Body of pancreas (tissue), 4 donors: ENCODE measurements around the gene MLLT10.

ENCODE experiments used
- POLR2A ChIP-seq, 3 donors: fragments of 450-650 bp; IDR thresholded peaks; one replicate each; pipeline ENCODE4 v1.6.1; 2016; ENCODE audit warnings: antibody characterized with exemption in 3 of 3, mild to moderate bottlenecking in 2 of 3
- TF ChIP-seq, protein P1 (sequence below), 7 experiments: fragments of 450-650 bp in 4 of 7; fragments of 200-600 bp in 3 of 7; sonication (generic) in 3 of 7; IDR thresholded peaks; one replicate each; pipeline ENCODE4 v1.5.1; 2016 to 2019; ENCODE audit warnings: antibody characterized with exemption in 7 of 7

DNA sequence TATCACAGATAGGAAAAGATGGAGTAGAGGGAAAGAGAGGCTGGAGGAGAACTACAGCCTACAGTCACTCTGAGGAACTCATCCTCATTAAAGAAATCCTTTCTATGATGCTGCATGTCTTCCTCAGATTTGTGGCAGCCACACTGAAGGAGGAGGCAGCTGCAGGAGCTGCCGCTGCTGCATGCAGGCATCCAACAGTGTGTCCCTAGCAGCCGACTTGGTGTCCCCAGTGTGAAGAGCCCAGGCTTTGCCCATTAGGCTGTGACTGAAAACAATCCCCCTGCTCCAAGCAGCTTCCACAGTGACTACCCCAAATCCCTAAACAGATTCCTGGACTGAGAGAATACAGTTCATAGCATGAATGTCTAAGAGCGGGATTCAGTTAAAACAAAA, 31.7 kb upstream of the MLLT10 start:
- TF ChIP-seq POLR2A (IDR thresholded peaks at IDR 0.05): no peak
- TF ChIP-seq, protein P1, sequence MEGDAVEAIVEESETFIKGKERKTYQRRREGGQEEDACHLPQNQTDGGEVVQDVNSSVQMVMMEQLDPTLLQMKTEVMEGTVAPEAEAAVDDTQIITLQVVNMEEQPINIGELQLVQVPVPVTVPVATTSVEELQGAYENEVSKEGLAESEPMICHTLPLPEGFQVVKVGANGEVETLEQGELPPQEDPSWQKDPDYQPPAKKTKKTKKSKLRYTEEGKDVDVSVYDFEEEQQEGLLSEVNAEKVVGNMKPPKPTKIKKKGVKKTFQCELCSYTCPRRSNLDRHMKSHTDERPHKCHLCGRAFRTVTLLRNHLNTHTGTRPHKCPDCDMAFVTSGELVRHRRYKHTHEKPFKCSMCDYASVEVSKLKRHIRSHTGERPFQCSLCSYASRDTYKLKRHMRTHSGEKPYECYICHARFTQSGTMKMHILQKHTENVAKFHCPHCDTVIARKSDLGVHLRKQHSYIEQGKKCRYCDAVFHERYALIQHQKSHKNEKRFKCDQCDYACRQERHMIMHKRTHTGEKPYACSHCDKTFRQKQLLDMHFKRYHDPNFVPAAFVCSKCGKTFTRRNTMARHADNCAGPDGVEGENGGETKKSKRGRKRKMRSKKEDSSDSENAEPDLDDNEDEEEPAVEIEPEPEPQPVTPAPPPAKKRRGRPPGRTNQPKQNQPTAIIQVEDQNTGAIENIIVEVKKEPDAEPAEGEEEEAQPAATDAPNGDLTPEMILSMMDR (IDR thresholded peaks at IDR 0.05): no peak
